IMR-90 (cell line): ENCODE results near the gene NACC1. TPM values are rescaled to one million over a fixed set of nuclear protein-coding genes. Genes with fewer than 3 reads are reported as not detected.

ENCODE experiments used
- ATAC-seq: fragments of 200-7000 bp; cut with Tn5 transposase; 2 replicates; pipeline ENCODE4 v1.9.1; 2020; ENCODE audit warnings: low read depth, mild to moderate bottlenecking, moderate library complexity
- BruUV-seq: library from RNA; stranded (reverse); fragments of 400-500 nt; replicated peaks from 2 replicates; lab custom pipeline; 2021; lab: Mats Ljungman, UMichigan
- CTCF ChIA-PET: fragments of 300-600 bp; formaldehyde crosslinking; extraction: SDS; loops from one replicate; lab custom pipeline; 2021; ENCODE audit warnings: antibody characterized with exemption; lab: Yijun Ruan, JAX
- POLR2A ChIA-PET: fragments of 300-600 bp; sonication (Branson Sonifier 250); formaldehyde crosslinking; loops from one replicate; lab custom pipeline; 2022; ENCODE audit warnings: antibody characterized with exemption; ENCODE audit not compliant: unreplicated experiment; lab: Charles Lee
- DNase-seq: peaks from one replicate; pipeline ENCODE4 v3.0.0; 2013
- H2AFZ ChIP-seq: replicated peaks from 2 replicates; pipeline ENCODE3; 2013; ENCODE audit warnings: low read length, mild to moderate bottlenecking; ENCODE audit not compliant: poor library complexity
- H2AK5ac ChIP-seq: 2 replicates; pipeline ENCODE4 v1.6.1; 2013; ENCODE audit warnings: low read depth, low read length, inconsistent platforms
- H2AK9ac ChIP-seq: replicated peaks from 2 replicates; pipeline ENCODE3; 2013; ENCODE audit warnings: mild to moderate bottlenecking, low read depth, low read length, moderate library complexity; ENCODE audit not compliant: poor library complexity
- H2BK120ac ChIP-seq: 2 replicates; pipeline ENCODE4 v1.6.1; 2013; ENCODE audit warnings: low read depth, low read length, inconsistent platforms
- H2BK15ac ChIP-seq: 3 replicates; pipeline ENCODE4 v1.6.1; 2013; ENCODE audit warnings: low read depth, low read length, inconsistent platforms
- H2BK20ac ChIP-seq: 2 replicates; pipeline ENCODE4 v1.6.1; 2013; ENCODE audit warnings: low read depth, mild to moderate bottlenecking, inconsistent platforms, low read length, moderate library complexity
- H2BK5ac ChIP-seq: 2 replicates; pipeline ENCODE4 v1.6.1; 2013; ENCODE audit warnings: mild to moderate bottlenecking, low read depth, low read length, inconsistent platforms; ENCODE audit not compliant: poor library complexity, severe bottlenecking
- H3K14ac ChIP-seq: replicated peaks from 2 replicates; pipeline ENCODE4 v1.6.1; 2013; ENCODE audit warnings: low read depth, low read length, inconsistent platforms
- H3K18ac ChIP-seq: 2 replicates; pipeline ENCODE4 v1.6.1; 2013; ENCODE audit warnings: low read depth, low read length, control low read depth
- H3K23ac ChIP-seq: 2 replicates; pipeline ENCODE4 v1.6.1; 2013; ENCODE audit warnings: low read depth, low read length, inconsistent platforms
- H3K27ac ChIP-seq: 2 replicates; pipeline ENCODE4 v1.5.1; 2013; ENCODE audit warnings: mild to moderate bottlenecking, control low read depth, low read length; ENCODE audit not compliant: insufficient read depth
- H3K27me3 ChIP-seq: 2 replicates; pipeline ENCODE4 v1.6.1; 2013; ENCODE audit warnings: low read length; ENCODE audit not compliant: control insufficient read depth, insufficient read depth
- H3K36me3 ChIP-seq: 2 replicates; pipeline ENCODE4 v1.6.1; 2013; ENCODE audit warnings: low read length, mixed read lengths; ENCODE audit not compliant: control insufficient read depth, insufficient read depth
- H3K4ac ChIP-seq: 2 replicates; pipeline ENCODE4 v1.6.1; 2013; ENCODE audit warnings: low read depth, low read length, inconsistent platforms
- H3K4me1 ChIP-seq: 2 replicates; pipeline ENCODE4 v1.6.1; 2013; ENCODE audit warnings: low read length, mixed read lengths; ENCODE audit not compliant: control insufficient read depth, insufficient read depth
- H3K4me2 ChIP-seq: 2 replicates; pipeline ENCODE4 v1.6.1; 2013; ENCODE audit warnings: low read depth, mild to moderate bottlenecking, control low read depth, low read length, moderate library complexity
- H3K4me3 ChIP-seq: 2 replicates; pipeline ENCODE4 v1.5.1; 2013; ENCODE audit warnings: low read depth, mild to moderate bottlenecking, control low read depth, low read length, moderate library complexity; ENCODE audit not compliant: insufficient read depth
- H3K56ac ChIP-seq: 2 replicates; pipeline ENCODE4 v1.6.1; 2013; ENCODE audit warnings: low read length, inconsistent platforms; ENCODE audit not compliant: insufficient read depth; ENCODE audit errors: extremely low read depth
- H3K79me1 ChIP-seq, 2 experiments: 2 replicates each; pipeline ENCODE4 v1.6.1; 2013; ENCODE audit warnings: low read length in 2 of 2, inconsistent platforms in 1 of 2, low read depth in 1 of 2
- H3K9ac ChIP-seq: 2 replicates; pipeline ENCODE4 v1.6.1; 2013; ENCODE audit warnings: low read depth, low read length, control low read depth
- H3K9me1 ChIP-seq: 2 replicates; pipeline ENCODE4 v1.6.1; 2013; ENCODE audit warnings: low read length, inconsistent platforms; ENCODE audit not compliant: insufficient read depth
- H3K9me3 ChIP-seq: 2 replicates; pipeline ENCODE4 v1.6.1; 2013; ENCODE audit warnings: low read length; ENCODE audit not compliant: control insufficient read depth, insufficient read depth
- H4K20me1 ChIP-seq: 2 replicates; pipeline ENCODE4 v1.6.1; 2013; ENCODE audit warnings: low read length, inconsistent platforms; ENCODE audit not compliant: insufficient read depth
- H4K5ac ChIP-seq: 2 replicates; pipeline ENCODE4 v1.6.1; 2013; ENCODE audit warnings: mild to moderate bottlenecking, low read depth, low read length, control low read depth
- H4K8ac ChIP-seq, 2 experiments: 2 replicates each; pipeline ENCODE4 v1.6.1; 2013; ENCODE audit warnings: low read depth in 2 of 2, low read length in 2 of 2, control low read depth in 1 of 2, inconsistent platforms in 1 of 2
- H4K91ac ChIP-seq: 2 replicates; pipeline ENCODE4 v1.6.1; 2013; ENCODE audit warnings: low read depth, low read length, inconsistent platforms; ENCODE audit not compliant: insufficient read depth
- BHLHE40 ChIP-seq: fragments of 150-350 bp; IDR thresholded peaks from 2 replicates; pipeline ENCODE4 v1.6.1; 2016; ENCODE audit warnings: mild to moderate bottlenecking, low read depth, low read length
- CEBPB ChIP-seq: IDR thresholded peaks from 2 replicates; pipeline ENCODE4 v1.6.1; 2012; ENCODE audit warnings: low read depth, low read length, improper control_type of control experiment
- CHD1 ChIP-seq: IDR thresholded peaks from 2 replicates; pipeline ENCODE4 v1.6.1; 2012; ENCODE audit warnings: low read depth, low read length, improper control_type of control experiment
- FOS ChIP-seq: fragments of 150-350 bp; IDR thresholded peaks from 2 replicates; pipeline ENCODE4 v1.6.1; 2016; ENCODE audit warnings: low read depth, low read length
- MAFK ChIP-seq: IDR thresholded peaks from 2 replicates; pipeline ENCODE4 v1.6.1; 2012; ENCODE audit warnings: low read depth, low read length, improper control_type of control experiment
- MAZ ChIP-seq: IDR thresholded peaks from 2 replicates; pipeline ENCODE4 v1.6.1; 2012; ENCODE audit warnings: low read depth, mild to moderate bottlenecking, low read length, improper control_type of control experiment, moderate library complexity, borderline replicate concordance
- MXI1 ChIP-seq: IDR thresholded peaks from 2 replicates; pipeline ENCODE4 v1.6.1; 2012; ENCODE audit warnings: low read depth, mild to moderate bottlenecking, low read length, moderate library complexity, borderline replicate concordance
- NFE2L2 ChIP-seq: fragments of 150-350 bp; IDR thresholded peaks from 2 replicates; pipeline ENCODE4 v1.6.1; 2016; ENCODE audit warnings: low read depth, mild to moderate bottlenecking, low read length
- POLR2A ChIP-seq: IDR thresholded peaks from 2 replicates; pipeline ENCODE4 v1.6.1; 2012; ENCODE audit warnings: mild to moderate bottlenecking, low read depth, low read length
- RAD21 ChIP-seq: IDR thresholded peaks from 2 replicates; pipeline ENCODE4 v1.6.1; 2012; ENCODE audit warnings: low read length, improper control_type of control experiment
- RCOR1 ChIP-seq: IDR thresholded peaks from 2 replicates; pipeline ENCODE4 v1.6.1; 2012; ENCODE audit warnings: mild to moderate bottlenecking, low read length, improper control_type of control experiment; ENCODE audit not compliant: insufficient replicate concordance
- SMC3 ChIP-seq: fragments of 150-350 bp; IDR thresholded peaks from 2 replicates; pipeline ENCODE4 v1.6.1; 2016; ENCODE audit warnings: low read depth, mild to moderate bottlenecking, antibody characterized with exemption, low read length, moderate library complexity
- WGBS, 2 experiments: methylation state at CpG; one replicate each; pipeline versions ENCODE4 v1.1.5 to v1.1.7; 2013; ENCODE audit warnings: missing lambda C conversion rate in 2 of 2; ENCODE audit not compliant: insufficient read length in 1 of 2; ENCODE audit errors: extremely low coverage in 2 of 2; 5-methylcytosine and 5-hydroxymethylcytosine counted together
- dilution Hi-C: fragments of 300-500 bp; cut with HindIII; formaldehyde crosslinking; loops from one replicate; pipeline ENCODE4 v1.14.3; 2018; ENCODE audit warnings: low sequenced_read_pairs; ENCODE audit not compliant: unreplicated experiment
- in situ Hi-C: fragments of 300-500 bp; cut with MboI; formaldehyde crosslinking; loops from 3 replicates; pipeline ENCODE4 v1.14.3; 2019; ENCODE audit warnings: low sequenced_read_pairs, inconsistent platforms, mixed read lengths
- intact Hi-C: fragments of 100-400 bp; cut with micrococcal nuclease; formaldehyde crosslinking; loops from 2 replicates; pipeline ENCODE4 v1.10.0; 2022
- polyA plus RNA-seq, 3 experiments: library from polyadenylated mRNA; depleted of rRNA; stranded (reverse); fragments of >200 nt; gene quantifications; 2 replicates each; pipeline ENCODE4 v1.2.3, GENCODE V29; 2012; ENCODE audit warnings: low replicate concordance in 1 of 3
- total RNA-seq: library from RNA; depleted of rRNA; stranded (reverse); fragments of >200 nt; gene quantifications from 2 replicates; pipeline ENCODE4 v1.2.3, GENCODE V29; 2012
- TF ChIP-seq, protein P1 (sequence below): fragments of 150-350 bp; IDR thresholded peaks from 2 replicates; pipeline ENCODE4 v1.6.1; 2016; ENCODE audit warnings: low read depth, mild to moderate bottlenecking, low read length, moderate library complexity, borderline replicate concordance
- TF ChIP-seq, protein P2 (sequence below): fragments of 150-350 bp; IDR thresholded peaks from 2 replicates; pipeline ENCODE4 v1.6.1; 2017; ENCODE audit warnings: mild to moderate bottlenecking, antibody characterized with exemption, low read length, low read depth
- TF ChIP-seq, protein P3 (sequence below): conservative IDR thresholded peaks from 2 replicates; pipeline ENCODE4 v1.5.1; 2012; ENCODE audit warnings: mild to moderate bottlenecking, low read depth, low read length, improper control_type of control experiment

NACC1 gene
- total and polyA plus RNA-seq, 2 of the 4 experiments (the other 2 are of a cell fraction) = 42.5 to 181 TPM

DNA sequence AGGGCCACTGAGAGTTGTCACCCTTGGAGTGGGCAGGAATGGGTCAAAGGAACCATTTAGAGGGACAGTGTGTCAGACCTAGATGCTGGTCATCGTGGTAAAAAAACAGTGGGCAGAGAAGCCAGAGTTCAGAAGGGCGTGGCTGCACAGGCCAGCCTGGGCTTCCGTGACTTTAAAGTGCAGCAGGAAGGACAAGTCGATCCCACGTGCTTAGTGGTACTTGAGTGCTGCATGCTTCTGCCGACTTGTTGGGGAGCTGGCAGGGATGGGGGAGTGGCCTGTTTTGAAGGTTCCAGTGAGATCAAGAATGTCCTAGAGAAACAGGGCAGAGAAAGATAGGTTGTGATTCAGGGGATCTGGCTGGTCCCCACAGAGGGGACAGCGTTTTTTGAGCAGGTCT is 32.4 kb upstream of the NACC1 start:
- H2BK120ac ChIP-seq = no peak overlapping the region
- H2AFZ ChIP-seq = no peak overlapping the region
- CTCF ChIA-PET = interaction anchor here (0.9 kb wide), 1 partner anchor 52 kb away, joined by 3 read pairs; no protein-coding TSS in a partner anchor
- TF ChIP-seq, protein P1, sequence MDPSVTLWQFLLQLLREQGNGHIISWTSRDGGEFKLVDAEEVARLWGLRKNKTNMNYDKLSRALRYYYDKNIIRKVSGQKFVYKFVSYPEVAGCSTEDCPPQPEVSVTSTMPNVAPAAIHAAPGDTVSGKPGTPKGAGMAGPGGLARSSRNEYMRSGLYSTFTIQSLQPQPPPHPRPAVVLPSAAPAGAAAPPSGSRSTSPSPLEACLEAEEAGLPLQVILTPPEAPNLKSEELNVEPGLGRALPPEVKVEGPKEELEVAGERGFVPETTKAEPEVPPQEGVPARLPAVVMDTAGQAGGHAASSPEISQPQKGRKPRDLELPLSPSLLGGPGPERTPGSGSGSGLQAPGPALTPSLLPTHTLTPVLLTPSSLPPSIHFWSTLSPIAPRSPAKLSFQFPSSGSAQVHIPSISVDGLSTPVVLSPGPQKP = no peak
- no peak for TF ChIP-seq MXI1
- no peak for TF ChIP-seq MAZ
- no peak for TF ChIP-seq FOS
- no peak for TF ChIP-seq SMC3
- TF ChIP-seq POLR2A = no peak
- TF ChIP-seq, protein P2, sequence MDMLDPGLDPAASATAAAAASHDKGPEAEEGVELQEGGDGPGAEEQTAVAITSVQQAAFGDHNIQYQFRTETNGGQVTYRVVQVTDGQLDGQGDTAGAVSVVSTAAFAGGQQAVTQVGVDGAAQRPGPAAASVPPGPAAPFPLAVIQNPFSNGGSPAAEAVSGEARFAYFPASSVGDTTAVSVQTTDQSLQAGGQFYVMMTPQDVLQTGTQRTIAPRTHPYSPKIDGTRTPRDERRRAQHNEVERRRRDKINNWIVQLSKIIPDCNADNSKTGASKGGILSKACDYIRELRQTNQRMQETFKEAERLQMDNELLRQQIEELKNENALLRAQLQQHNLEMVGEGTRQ = no peak
- TF ChIP-seq MAFK = no peak
- TF ChIP-seq CHD1 = no peak
- TF ChIP-seq, protein P3, sequence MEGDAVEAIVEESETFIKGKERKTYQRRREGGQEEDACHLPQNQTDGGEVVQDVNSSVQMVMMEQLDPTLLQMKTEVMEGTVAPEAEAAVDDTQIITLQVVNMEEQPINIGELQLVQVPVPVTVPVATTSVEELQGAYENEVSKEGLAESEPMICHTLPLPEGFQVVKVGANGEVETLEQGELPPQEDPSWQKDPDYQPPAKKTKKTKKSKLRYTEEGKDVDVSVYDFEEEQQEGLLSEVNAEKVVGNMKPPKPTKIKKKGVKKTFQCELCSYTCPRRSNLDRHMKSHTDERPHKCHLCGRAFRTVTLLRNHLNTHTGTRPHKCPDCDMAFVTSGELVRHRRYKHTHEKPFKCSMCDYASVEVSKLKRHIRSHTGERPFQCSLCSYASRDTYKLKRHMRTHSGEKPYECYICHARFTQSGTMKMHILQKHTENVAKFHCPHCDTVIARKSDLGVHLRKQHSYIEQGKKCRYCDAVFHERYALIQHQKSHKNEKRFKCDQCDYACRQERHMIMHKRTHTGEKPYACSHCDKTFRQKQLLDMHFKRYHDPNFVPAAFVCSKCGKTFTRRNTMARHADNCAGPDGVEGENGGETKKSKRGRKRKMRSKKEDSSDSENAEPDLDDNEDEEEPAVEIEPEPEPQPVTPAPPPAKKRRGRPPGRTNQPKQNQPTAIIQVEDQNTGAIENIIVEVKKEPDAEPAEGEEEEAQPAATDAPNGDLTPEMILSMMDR = no peak
- TF ChIP-seq RCOR1 = no peak
- no peak for TF ChIP-seq CEBPB
- no peak for TF ChIP-seq BHLHE40
- TF ChIP-seq NFE2L2 = no peak
- TF ChIP-seq RAD21 = no peak
- H3K4ac ChIP-seq = no peak overlapping the region
- H2BK20ac ChIP-seq = no peak overlapping the region
- no peak overlapping the region for H3K4me3 ChIP-seq
- H2AK5ac ChIP-seq = no peak overlapping the region
- no peak overlapping the region for H3K4me2 ChIP-seq
- no peak overlapping the region for H3K27ac ChIP-seq
- H3K18ac ChIP-seq = no peak overlapping the region
- 0 out of 2 replicates have a peak, but pooled peaks cover 3% of the 10 kb centered on the region for H4K20me1 ChIP-seq
- H3K9me1 ChIP-seq = no peaks in the 10 kb centered on the region
- H3K9me3 ChIP-seq = no peaks in the 10 kb centered on the region
- H2BK15ac ChIP-seq = no peak overlapping the region
- no peak overlapping the region for H4K5ac ChIP-seq
- intact Hi-C loops = no loop called here
- peak overlapping the region; percentile 48 for H3K23ac ChIP-seq
- POLR2A ChIA-PET = no interaction called here
- H2AK9ac ChIP-seq = peak overlapping the region; percentile 71
- DNase-seq (no peak), ATAC-seq (no peak)
- no peaks in the 10 kb centered on the region for H3K27me3 ChIP-seq
- H3K9ac ChIP-seq = no peak overlapping the region
- H3K4me1 ChIP-seq = peaks cover 9% of the 10 kb centered on the region; the same call in 1 of the 2 replicates
- WGBS, 2 experiments = 55% methylated on average over 6 of the region's 7 CpGs; no CpG with 5 or more reads in 1 of the 2 experiments
- in situ Hi-C loops = no loop called here
- H3K36me3 ChIP-seq = peaks cover 52% of the 10 kb centered on the region
- no peak overlapping the region for H4K8ac ChIP-seq
- peaks cover 0 to 17% of the 10 kb centered on the region in 2 experiments; a peak in 2 of 4 replicates for H3K79me1 ChIP-seq
- H3K14ac ChIP-seq = no peak overlapping the region
- BruUV-seq = no TSS peak
- no peak overlapping the region for H2BK5ac ChIP-seq
- no peak overlapping the region for H3K56ac ChIP-seq
- dilution Hi-C loops = no loop called here
- H4K91ac ChIP-seq = no peak overlapping the region
